Neural cell (in vitro differentiated cells): ENCODE measurements around the gene CLDN2. TPM values are rescaled to one million over a fixed set of nuclear protein-coding genes. Genes with fewer than 3 reads are reported as not detected.
A peak's percentile ranks its signal among the peaks of the same experiment; 100 is the strongest.

Experiments
- H2AFZ ChIP-seq: fragments of 200-600, 300-800 bp; sonication (generic), shearing (Covaris generic); 2 replicates; pipeline ENCODE4 v1.6.0; 2014; ENCODE audit warnings: low read depth, mild to moderate bottlenecking, antibody characterized with exemption, low read length, moderate library complexity
- H3F3A ChIP-seq: fragments of 200-600 bp; shearing (Covaris generic); 2 replicates; pipeline ENCODE4 v1.6.1; 2016; ENCODE audit warnings: mild to moderate bottlenecking, moderate library complexity, mixed read lengths, antibody characterized with exemption, low read length; ENCODE audit not compliant: insufficient read depth, poor library complexity, severe bottlenecking
- H3K27ac ChIP-seq: fragments of 200-600, 300-800 bp; sonication (generic), shearing (Covaris generic); 2 replicates; pipeline ENCODE4 v1.5.1; 2014; ENCODE audit warnings: mild to moderate bottlenecking, low read length, moderate library complexity
- H3K27me3 ChIP-seq: fragments of 300-800, 200-600 bp; sonication (generic), shearing (Covaris generic); 2 replicates; pipeline ENCODE4 v1.6.0; 2014; ENCODE audit warnings: mild to moderate bottlenecking, low read depth, low read length, moderate library complexity; ENCODE audit not compliant: insufficient read depth
- H3K36me3 ChIP-seq: fragments of 300-800, 200-600 bp; sonication (generic), shearing (Covaris generic); 2 replicates; pipeline ENCODE4 v1.5.1; 2014; ENCODE audit warnings: mild to moderate bottlenecking, antibody characterized with exemption, low read length, moderate library complexity; ENCODE audit not compliant: insufficient read depth
- H3K4me2 ChIP-seq: fragments of 300-800, 200-600 bp; sonication (generic), shearing (Covaris generic); 2 replicates; pipeline ENCODE4 v1.6.0; 2014; ENCODE audit warnings: mild to moderate bottlenecking, low read length
- H3K4me3 ChIP-seq: fragments of 300-800, 200-600 bp; sonication (generic), shearing (Covaris generic); 2 replicates; pipeline ENCODE4 v1.5.1; 2014; ENCODE audit warnings: mild to moderate bottlenecking, low read length, moderate library complexity
- H3K79me2 ChIP-seq: fragments of 200-600 bp; shearing (Covaris generic); replicated peaks from 2 replicates; pipeline ENCODE4 v1.6.0; 2014; ENCODE audit warnings: mild to moderate bottlenecking, low read length, moderate library complexity; ENCODE audit not compliant: insufficient read depth
- H3K9ac ChIP-seq: fragments of 300-800, 200-600 bp; sonication (generic), shearing (Covaris generic); 2 replicates; pipeline ENCODE4 v1.6.1; 2016; ENCODE audit warnings: mild to moderate bottlenecking, low read length, mixed read lengths
- H3K9me2 ChIP-seq: fragments of 200-600 bp; shearing (Covaris generic); 2 replicates; pipeline ENCODE4 v1.6.1; 2016; ENCODE audit warnings: mild to moderate bottlenecking, low read length, mixed read lengths; ENCODE audit not compliant: insufficient read depth
- H3K9me3 ChIP-seq: fragments of 200-600, 300-800 bp; sonication (generic), shearing (Covaris generic); 2 replicates; pipeline ENCODE4 v1.6.1; 2016; ENCODE audit warnings: mild to moderate bottlenecking, mixed run types, low read length, moderate library complexity, mixed read lengths
- H4K20me1 ChIP-seq: fragments of 200-600 bp; shearing (Covaris generic); 2 replicates; pipeline ENCODE4 v1.6.1; 2016; ENCODE audit warnings: mild to moderate bottlenecking, mixed run types; ENCODE audit not compliant: insufficient read depth
- EP300 ChIP-seq: fragments of 450-650 bp; conservative IDR thresholded peaks from 2 replicates; pipeline ENCODE4 v1.6.1; 2014; ENCODE audit warnings: antibody characterized with exemption, mild to moderate bottlenecking, moderate library complexity; ENCODE audit not compliant: poor library complexity, severe bottlenecking
- EZH2 ChIP-seq: fragments of 200-600, 300-800 bp; shearing (Covaris generic), sonication (generic); IDR thresholded peaks from 2 replicates; pipeline ENCODE4 v1.6.1; 2014; ENCODE audit warnings: antibody characterized with exemption, low read length, borderline replicate concordance, mild to moderate bottlenecking; ENCODE audit not compliant: insufficient read depth, poor library complexity, severe bottlenecking
- MXI1 ChIP-seq: fragments of 450-650 bp; conservative IDR thresholded peaks from 2 replicates; pipeline ENCODE4 v1.6.1; 2014; ENCODE audit warnings: antibody characterized with exemption, mild to moderate bottlenecking; ENCODE audit not compliant: poor library complexity, severe bottlenecking
- POLR2AphosphoS5 ChIP-seq: IDR thresholded peaks from 2 replicates; pipeline ENCODE4 v1.6.1; 2012
- RAD21 ChIP-seq: fragments of 450-650 bp; conservative IDR thresholded peaks from 2 replicates; pipeline ENCODE4 v1.6.1; 2014; ENCODE audit warnings: antibody characterized with exemption, mild to moderate bottlenecking, moderate library complexity
- SMC3 ChIP-seq: fragments of 450-650 bp; conservative IDR thresholded peaks from 2 replicates; pipeline ENCODE4 v1.6.1; 2014; ENCODE audit warnings: antibody characterized with exemption, mild to moderate bottlenecking, moderate library complexity; ENCODE audit not compliant: poor library complexity
- TAF1 ChIP-seq: IDR thresholded peaks from 2 replicates; pipeline ENCODE4 v1.6.1; 2012; ENCODE audit warnings: low read depth
- polyA plus RNA-seq: library from polyadenylated mRNA; depleted of rRNA; stranded (reverse); fragments of >200 nt; gene quantifications from 2 replicates; pipeline ENCODE4 v1.2.3, GENCODE V29; 2014
- TF ChIP-seq, protein P1 (sequence below): fragments of 450-650 bp; IDR thresholded peaks from 2 replicates; pipeline ENCODE4 v1.5.1; 2014; ENCODE audit warnings: antibody characterized with exemption, mild to moderate bottlenecking, moderate library complexity; ENCODE audit not compliant: poor library complexity, severe bottlenecking
- TF ChIP-seq, protein P2 (sequence below): IDR thresholded peaks from 2 replicates; pipeline ENCODE4 v1.6.1; 2012; ENCODE audit warnings: borderline replicate concordance

Gene CLDN2
- polyA plus RNA-seq, 1 donor from 2014 or later, result not detected

GRCh38 chrX:106955004-106955772 lies 35.0 kb downstream of the CLDN2 start:
- no peaks in the 10 kb centered on the region for H3K9me3 ChIP-seq
- TF ChIP-seq EZH2, result no peak
- TF ChIP-seq EP300, result no peak
- no peaks in the 10 kb centered on the region for H3F3A ChIP-seq
- H3K79me2 ChIP-seq, result no peaks in the 10 kb centered on the region
- H3K9ac ChIP-seq, result no peak overlapping the region
- no peaks in the 10 kb centered on the region for H3K9me2 ChIP-seq
- H2AFZ ChIP-seq, result no peak overlapping the region
- H3K4me2 ChIP-seq, result no peak overlapping the region
- no peaks in the 10 kb centered on the region for H4K20me1 ChIP-seq
- H3K27me3 ChIP-seq, result no peaks in the 10 kb centered on the region
- no peaks in the 10 kb centered on the region for H3K36me3 ChIP-seq
- H3K4me3 ChIP-seq, result no peak overlapping the region
- no peak overlapping the region for H3K27ac ChIP-seq

- Histone ChIP-seq H3K9me3 (no peaks in the 10 kb centered on the region), H2AFZ (no peak overlapping the region), H3K4me3 (no peak overlapping the region), H3K27me3 (no peaks in the 10 kb centered on the region), H3K9ac (no peak overlapping the region), H3K79me2 (no peaks in the 10 kb centered on the region), H3K27ac (no peak overlapping the region), H3K9me2 (no peaks in the 10 kb centered on the region), H4K20me1 (no peaks in the 10 kb centered on the region), H3K36me3 (no peaks in the 10 kb centered on the region), H3F3A (no peaks in the 10 kb centered on the region), H3K4me2 (no peak overlapping the region)
- TF ChIP-seq SMC3 (no peak), EZH2 (no peak), RAD21 (no peak), MXI1 (no peak)
Measured at GRCh38 chrX:106957856-106958255, 37.7 kb downstream of the CLDN2 start.

GRCh38 chrX:106959901-106960300 lies 39.7 kb downstream of the CLDN2 start:
- Histone ChIP-seq H3F3A (no peaks in the 10 kb centered on the region), H3K9me2 (no peaks in the 10 kb centered on the region), H3K9ac (no peak overlapping the region), H3K79me2 (no peaks in the 10 kb centered on the region), H2AFZ (no peak overlapping the region), H3K4me2 (no peak overlapping the region), H3K36me3 (no peaks in the 10 kb centered on the region), H4K20me1 (no peaks in the 10 kb centered on the region), H3K27me3 (no peaks in the 10 kb centered on the region), H3K9me3 (no peaks in the 10 kb centered on the region), H3K4me3 (no peak overlapping the region), H3K27ac (no peak overlapping the region)
- TF ChIP-seq POLR2AphosphoS5, result no peak
- peak; percentile 30 for TF ChIP-seq RAD21
- TF ChIP-seq EZH2, result no peak
- TF ChIP-seq SMC3, result peak; percentile 35
- TF ChIP-seq, protein P1, sequence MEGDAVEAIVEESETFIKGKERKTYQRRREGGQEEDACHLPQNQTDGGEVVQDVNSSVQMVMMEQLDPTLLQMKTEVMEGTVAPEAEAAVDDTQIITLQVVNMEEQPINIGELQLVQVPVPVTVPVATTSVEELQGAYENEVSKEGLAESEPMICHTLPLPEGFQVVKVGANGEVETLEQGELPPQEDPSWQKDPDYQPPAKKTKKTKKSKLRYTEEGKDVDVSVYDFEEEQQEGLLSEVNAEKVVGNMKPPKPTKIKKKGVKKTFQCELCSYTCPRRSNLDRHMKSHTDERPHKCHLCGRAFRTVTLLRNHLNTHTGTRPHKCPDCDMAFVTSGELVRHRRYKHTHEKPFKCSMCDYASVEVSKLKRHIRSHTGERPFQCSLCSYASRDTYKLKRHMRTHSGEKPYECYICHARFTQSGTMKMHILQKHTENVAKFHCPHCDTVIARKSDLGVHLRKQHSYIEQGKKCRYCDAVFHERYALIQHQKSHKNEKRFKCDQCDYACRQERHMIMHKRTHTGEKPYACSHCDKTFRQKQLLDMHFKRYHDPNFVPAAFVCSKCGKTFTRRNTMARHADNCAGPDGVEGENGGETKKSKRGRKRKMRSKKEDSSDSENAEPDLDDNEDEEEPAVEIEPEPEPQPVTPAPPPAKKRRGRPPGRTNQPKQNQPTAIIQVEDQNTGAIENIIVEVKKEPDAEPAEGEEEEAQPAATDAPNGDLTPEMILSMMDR, result no peak

GRCh38 chrX:106963111-106963510 lies 42.9 kb downstream of the CLDN2 start:
- TF ChIP-seq TAF1 (no peak), MXI1 (no peak), EZH2 (no peak), EP300 (no peak), RAD21 (no peak), POLR2AphosphoS5 (no peak), SMC3 (no peak)
- TF ChIP-seq, protein P2, sequence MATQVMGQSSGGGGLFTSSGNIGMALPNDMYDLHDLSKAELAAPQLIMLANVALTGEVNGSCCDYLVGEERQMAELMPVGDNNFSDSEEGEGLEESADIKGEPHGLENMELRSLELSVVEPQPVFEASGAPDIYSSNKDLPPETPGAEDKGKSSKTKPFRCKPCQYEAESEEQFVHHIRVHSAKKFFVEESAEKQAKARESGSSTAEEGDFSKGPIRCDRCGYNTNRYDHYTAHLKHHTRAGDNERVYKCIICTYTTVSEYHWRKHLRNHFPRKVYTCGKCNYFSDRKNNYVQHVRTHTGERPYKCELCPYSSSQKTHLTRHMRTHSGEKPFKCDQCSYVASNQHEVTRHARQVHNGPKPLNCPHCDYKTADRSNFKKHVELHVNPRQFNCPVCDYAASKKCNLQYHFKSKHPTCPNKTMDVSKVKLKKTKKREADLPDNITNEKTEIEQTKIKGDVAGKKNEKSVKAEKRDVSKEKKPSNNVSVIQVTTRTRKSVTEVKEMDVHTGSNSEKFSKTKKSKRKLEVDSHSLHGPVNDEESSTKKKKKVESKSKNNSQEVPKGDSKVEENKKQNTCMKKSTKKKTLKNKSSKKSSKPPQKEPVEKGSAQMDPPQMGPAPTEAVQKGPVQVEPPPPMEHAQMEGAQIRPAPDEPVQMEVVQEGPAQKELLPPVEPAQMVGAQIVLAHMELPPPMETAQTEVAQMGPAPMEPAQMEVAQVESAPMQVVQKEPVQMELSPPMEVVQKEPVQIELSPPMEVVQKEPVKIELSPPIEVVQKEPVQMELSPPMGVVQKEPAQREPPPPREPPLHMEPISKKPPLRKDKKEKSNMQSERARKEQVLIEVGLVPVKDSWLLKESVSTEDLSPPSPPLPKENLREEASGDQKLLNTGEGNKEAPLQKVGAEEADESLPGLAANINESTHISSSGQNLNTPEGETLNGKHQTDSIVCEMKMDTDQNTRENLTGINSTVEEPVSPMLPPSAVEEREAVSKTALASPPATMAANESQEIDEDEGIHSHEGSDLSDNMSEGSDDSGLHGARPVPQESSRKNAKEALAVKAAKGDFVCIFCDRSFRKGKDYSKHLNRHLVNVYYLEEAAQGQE, result no peak
- TF ChIP-seq, protein P1, result no peak
- Histone ChIP-seq H2AFZ (no peak overlapping the region), H3K9me3 (no peaks in the 10 kb centered on the region), H3F3A (no peaks in the 10 kb centered on the region), H3K27ac (no peak overlapping the region), H3K9me2 (no peaks in the 10 kb centered on the region), H3K9ac (no peak overlapping the region), H3K36me3 (no peaks in the 10 kb centered on the region), H3K27me3 (no peaks in the 10 kb centered on the region), H4K20me1 (no peaks in the 10 kb centered on the region), H3K79me2 (no peaks in the 10 kb centered on the region), H3K4me3 (no peak overlapping the region), H3K4me2 (no peak overlapping the region)
